B cell (primary cell): ENCODE measurements around the gene KDM3A. TPM values are rescaled to one million over a fixed set of nuclear protein-coding genes. Genes with fewer than 3 reads are reported as not detected.

Experiments
- ATAC-seq: fragments of 200-7000 bp; cut with Tn5 transposase; one replicate; pipeline ENCODE4 v1.10.0; 2021; ENCODE audit warnings: low read depth, mild to moderate bottlenecking, moderate number of reproducible peaks, moderate library complexity
- CTCF ChIA-PET: fragments of 350-600 bp; sonication (Branson Sonifier 250); formaldehyde crosslinking; loops from one replicate; lab custom pipeline; 2021; ENCODE audit warnings: antibody characterized with exemption, inconsistent platforms; lab: Charles Lee
- POLR2A ChIA-PET: fragments of 350-600 bp; sonication (Branson Sonifier 250); formaldehyde crosslinking; loops from one replicate; lab custom pipeline; 2021; ENCODE audit warnings: antibody characterized with exemption; lab: Charles Lee
- DNase-seq: peaks from one replicate; pipeline ENCODE4 v3.0.0; 2013
- H2AFZ ChIP-seq: 2 replicates; pipeline ENCODE4 v1.6.1; 2012; ENCODE audit warnings: mild to moderate bottlenecking, low read depth, low read length; ENCODE audit not compliant: insufficient read depth, poor library complexity, severe bottlenecking
- H3K27ac ChIP-seq, 2 donors: 1 replicate in 1 of 2; 2 replicates in 1 of 2; pipeline ENCODE4 v1.5.1; 2012 to 2013; ENCODE audit warnings: low read length in 2 of 2, mild to moderate bottlenecking in 2 of 2, moderate library complexity in 1 of 2
- H3K27me3 ChIP-seq, 4 experiments: fragments of 200-600 bp in 1 of 4; sonication (generic) in 1 of 4; replicated peaks in 1 of 4; 1 replicate in 2 of 4; 2 replicates in 2 of 4; pipeline versions ENCODE4 v1.6.1 to v1.7.0; 2013 to 2016; ENCODE audit warnings: low read length in 3 of 4, mild to moderate bottlenecking in 2 of 4, mixed read lengths in 1 of 4, moderate library complexity in 1 of 4; ENCODE audit not compliant: insufficient read depth in 4 of 4, control insufficient read depth in 3 of 4; ENCODE audit errors: control extremely low read depth in 1 of 4
- H3K36me3 ChIP-seq, 2 experiments: replicated peaks in 1 of 2; 1 replicate in 1 of 2; 2 replicates in 1 of 2; pipeline versions ENCODE4 v1.6.1 to v1.7.1; 2013; ENCODE audit warnings: low read length in 1 of 2; ENCODE audit not compliant: insufficient read depth in 2 of 2, control insufficient read depth in 1 of 2; ENCODE audit errors: control extremely low read depth in 1 of 2, extremely low read depth in 1 of 2
- H3K4me1 ChIP-seq, 2 donors: fragments of 200-600 bp in 1 of 2; sonication (generic) in 1 of 2; 1 replicate in 1 of 2; 2 replicates in 1 of 2; pipeline versions ENCODE4 v1.5.1 to v1.6.1; 2013 to 2017; ENCODE audit warnings: low read length in 2 of 2; ENCODE audit not compliant: control insufficient read depth in 2 of 2, insufficient read depth in 2 of 2
- H3K4me2 ChIP-seq: replicated peaks from 2 replicates; pipeline ENCODE3; 2012; ENCODE audit warnings: mild to moderate bottlenecking, low read depth, low read length; ENCODE audit not compliant: poor library complexity, severe bottlenecking
- H3K4me3 ChIP-seq, 5 experiments: fragments of 200-600 bp in 1 of 5; sonication (generic) in 1 of 5; 1 replicate in 3 of 5; 2 replicates in 2 of 5; pipeline versions ENCODE4 v1.5.1 to v1.7.0; 2011 to 2016; ENCODE audit warnings: low read length in 4 of 5, mild to moderate bottlenecking in 4 of 5, low read depth in 2 of 5, control low read depth in 1 of 5, moderate library complexity in 1 of 5; ENCODE audit not compliant: insufficient read depth in 1 of 5; ENCODE audit errors: control extremely low read depth in 1 of 5, extremely low read depth in 1 of 5
- H3K79me2 ChIP-seq: fragments of 200-600 bp; sonication (generic); one replicate; pipeline ENCODE4 v1.6.0; 2016; ENCODE audit warnings: low read length; ENCODE audit not compliant: control insufficient read depth, insufficient read depth
- H3K9ac ChIP-seq: fragments of 200-600 bp; sonication (generic); 2 replicates; pipeline ENCODE4 v1.6.1; 2017; ENCODE audit warnings: mild to moderate bottlenecking, low read length, moderate library complexity
- H3K9me3 ChIP-seq, 3 donors: one replicate each; pipeline versions ENCODE4 v1.6.1 to v1.7.1; 2013; ENCODE audit warnings: low read length in 2 of 3; ENCODE audit not compliant: control insufficient read depth in 2 of 3, insufficient read depth in 1 of 3; ENCODE audit errors: control extremely low read depth in 1 of 3
- H4K20me1 ChIP-seq: 2 replicates; pipeline ENCODE4 v1.6.0; 2012; ENCODE audit warnings: mild to moderate bottlenecking, low read length; ENCODE audit not compliant: insufficient read depth, control insufficient read depth, poor library complexity, severe bottlenecking
- H3K27ac Mint-ChIP-seq: one replicate; pipeline ENCODE4 v1.8.0; 2021; ENCODE audit warnings: mixed read lengths
- H3K27me3 Mint-ChIP-seq: one replicate; pipeline ENCODE4 v1.8.0; 2021; ENCODE audit warnings: mixed read lengths
- H3K4me1 Mint-ChIP-seq: one replicate; pipeline ENCODE4 v1.8.0; 2021; ENCODE audit warnings: mixed read lengths
- H3K4me3 Mint-ChIP-seq: one replicate; pipeline ENCODE4 v1.8.0; 2021; ENCODE audit warnings: mixed read lengths
- H3K9me3 Mint-ChIP-seq: one replicate; pipeline ENCODE4 v1.8.0; 2022; ENCODE audit warnings: mixed read lengths; ENCODE audit not compliant: insufficient read depth
- EZH2 ChIP-seq: IDR thresholded peaks from 2 replicates; pipeline ENCODE4 v1.6.1; 2012; ENCODE audit warnings: borderline replicate concordance, low read depth, mild to moderate bottlenecking, moderate library complexity, low read length; ENCODE audit not compliant: insufficient read depth, poor library complexity, severe bottlenecking
- WGBS: methylation state at CpG from one replicate; pipeline ENCODE4 v1.1.5; 2013; ENCODE audit warnings: missing lambda C conversion rate; ENCODE audit not compliant: insufficient coverage; 5-methylcytosine and 5-hydroxymethylcytosine counted together
- intact Hi-C: fragments of 100-400 bp; cut with micrococcal nuclease; formaldehyde crosslinking; loops from one replicate; pipeline ENCODE4 v1.10.0; 2022
- polyA plus RNA-seq: library from polyadenylated mRNA; depleted of rRNA; stranded (reverse); fragments of >200 nt; gene quantifications from 2 replicates; pipeline ENCODE4 v1.2.3, GENCODE V29; 2012
- total RNA-seq, 2 donors: library from RNA; stranded (reverse); fragments of 120-200 nt in 1 of 2; gene quantifications; 1 replicate in 1 of 2; 2 replicates in 1 of 2; pipeline versions ENCODE4 v1.2.3 to v1.2.4, GENCODE V29; 2013 to 2022
- TF ChIP-seq, protein P1 (sequence below): fragments of 200-600 bp; IDR thresholded peaks from one replicate; pipeline ENCODE4 v1.8.0; 2022; ENCODE audit warnings: antibody characterized with exemption, mild to moderate bottlenecking

KDM3A gene
- total and polyA plus RNA-seq, 2 donors (not counting 1 experiment from before 2014, with no cell fraction given): 27.7 to 107 TPM

DNA sequence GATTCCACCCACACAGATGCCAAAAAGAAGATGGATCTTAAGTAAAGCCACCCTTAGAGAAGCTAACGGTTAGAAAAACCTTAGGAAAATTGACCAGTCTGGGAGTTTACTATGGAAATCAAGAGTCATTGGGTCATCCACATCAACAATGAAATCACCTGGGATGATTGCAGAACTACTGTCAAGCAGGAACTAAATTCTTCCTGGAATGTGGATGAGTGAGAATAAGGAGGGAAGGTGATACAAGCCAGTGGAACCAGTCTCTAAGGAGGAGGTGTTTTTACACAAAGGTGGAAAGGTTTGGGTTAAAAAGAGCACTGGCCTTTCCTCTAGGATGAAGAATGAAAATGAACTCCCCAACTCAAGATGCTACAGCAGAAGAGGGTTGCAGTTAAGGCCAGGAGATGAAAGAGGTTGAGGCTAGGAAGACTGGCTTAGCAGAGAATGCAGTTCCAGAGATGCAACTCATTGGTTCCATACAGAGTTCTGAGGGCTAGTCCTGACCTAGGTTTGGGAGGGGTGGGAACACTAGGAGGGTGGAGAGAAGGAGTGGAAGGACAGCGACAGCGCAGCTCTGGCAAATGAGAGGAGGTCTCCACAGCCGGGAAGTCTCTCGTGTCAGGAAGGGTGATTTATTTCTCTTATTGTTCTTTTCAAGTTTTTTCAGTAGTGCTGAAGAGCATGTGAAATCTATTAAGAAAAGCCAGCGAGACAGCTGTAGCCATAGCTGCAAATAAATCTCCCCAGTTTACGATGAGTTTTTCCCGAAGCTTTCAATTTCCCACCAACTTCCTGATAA is 27.7 kb upstream of the KDM3A start:
- Histone ChIP-seq H3K27me3 (peaks cover 0 to 5% (median 2%) of the 10 kb centered on the region in 4 experiments), H2AFZ (peak overlapping the region; percentile 33), H3K4me1 (peaks cover 12 to 24% of the 10 kb centered on the region in 2 donors), H3K4me2 (peak overlapping the region; percentile 43), H3K27ac (no peak overlapping the region), H3K9ac (peak overlapping the region; percentile 10), H4K20me1 (no peaks in the 10 kb centered on the region), H3K9me3 (peaks cover 0 to 3% (median 3%) of the 10 kb centered on the region in 3 donors), H3K4me3 (peak overlapping the region in 1 of 5 experiments; percentile 13), H3K36me3 (no peaks in the 10 kb centered on the region), H3K79me2 (no peaks in the 10 kb centered on the region)
- Mint-ChIP-seq H3K9me3 (peaks cover 4% of the 10 kb centered on the region), H3K27ac (no peak overlapping the region), H3K4me3 (peak overlapping the region; percentile 53), H3K27me3 (peaks cover 9% of the 10 kb centered on the region), H3K4me1 (peaks cover 24% of the 10 kb centered on the region)
- ChIA-PET POLR2A (no interaction called here), CTCF (no interaction called here)
- DNase-seq (no peak), ATAC-seq (no peak)
- intact Hi-C loops: no loop called here
- no peak for TF ChIP-seq EZH2
- TF ChIP-seq, protein P1, sequence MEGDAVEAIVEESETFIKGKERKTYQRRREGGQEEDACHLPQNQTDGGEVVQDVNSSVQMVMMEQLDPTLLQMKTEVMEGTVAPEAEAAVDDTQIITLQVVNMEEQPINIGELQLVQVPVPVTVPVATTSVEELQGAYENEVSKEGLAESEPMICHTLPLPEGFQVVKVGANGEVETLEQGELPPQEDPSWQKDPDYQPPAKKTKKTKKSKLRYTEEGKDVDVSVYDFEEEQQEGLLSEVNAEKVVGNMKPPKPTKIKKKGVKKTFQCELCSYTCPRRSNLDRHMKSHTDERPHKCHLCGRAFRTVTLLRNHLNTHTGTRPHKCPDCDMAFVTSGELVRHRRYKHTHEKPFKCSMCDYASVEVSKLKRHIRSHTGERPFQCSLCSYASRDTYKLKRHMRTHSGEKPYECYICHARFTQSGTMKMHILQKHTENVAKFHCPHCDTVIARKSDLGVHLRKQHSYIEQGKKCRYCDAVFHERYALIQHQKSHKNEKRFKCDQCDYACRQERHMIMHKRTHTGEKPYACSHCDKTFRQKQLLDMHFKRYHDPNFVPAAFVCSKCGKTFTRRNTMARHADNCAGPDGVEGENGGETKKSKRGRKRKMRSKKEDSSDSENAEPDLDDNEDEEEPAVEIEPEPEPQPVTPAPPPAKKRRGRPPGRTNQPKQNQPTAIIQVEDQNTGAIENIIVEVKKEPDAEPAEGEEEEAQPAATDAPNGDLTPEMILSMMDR: no peak
- WGBS: 19% methylated on average over 4 of the region's 8 CpGs

DNA sequence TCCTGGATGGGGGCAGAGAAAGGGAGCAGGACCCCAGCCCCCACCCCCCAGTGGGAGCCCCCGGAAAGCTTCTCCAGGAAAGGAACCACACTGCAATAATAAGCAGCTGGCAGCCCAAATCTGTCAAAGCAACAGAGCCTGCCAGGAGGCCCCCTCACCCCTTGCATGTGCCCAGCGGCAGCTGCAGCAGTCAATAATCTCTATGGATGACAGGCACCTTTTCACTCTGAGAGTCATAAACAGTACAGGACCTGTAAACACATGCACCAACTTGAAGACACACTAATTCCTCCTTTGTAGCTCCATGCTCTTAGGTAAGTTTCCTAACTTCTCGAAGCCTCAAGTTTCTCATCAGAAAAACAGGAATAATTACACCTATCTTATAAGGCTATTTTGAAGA is 26.2 kb upstream of the KDM3A start:
- H3K27me3 Mint-ChIP-seq: peaks cover 11% of the 10 kb centered on the region
- H3K27ac Mint-ChIP-seq: no peak overlapping the region
- H3K4me1 ChIP-seq: peaks cover 12 to 24% of the 10 kb centered on the region in 2 donors
- no peak overlapping the region for H3K4me3 Mint-ChIP-seq
- H3K27me3 ChIP-seq: peaks cover 0 to 5% (median 0%) of the 10 kb centered on the region in 4 experiments
- H3K36me3 ChIP-seq: no peaks in the 10 kb centered on the region
- peaks cover 24% of the 10 kb centered on the region for H3K4me1 Mint-ChIP-seq
- H4K20me1 ChIP-seq: no peaks in the 10 kb centered on the region
- TF ChIP-seq EZH2: no peak
- TF ChIP-seq, protein P1: no peak
- no peaks in the 10 kb centered on the region for H3K79me2 ChIP-seq
- H3K9ac ChIP-seq: no peak overlapping the region
- POLR2A ChIA-PET: interaction anchor here (0.6 kb wide), 1 partner anchor 22 kb away, joined by 4 read pairs; no protein-coding TSS in a partner anchor
- peaks cover 4% of the 10 kb centered on the region for H3K9me3 Mint-ChIP-seq
- intact Hi-C loops: no loop called here
- H3K9me3 ChIP-seq: peaks cover 0 to 3% (median 3%) of the 10 kb centered on the region in 3 donors
- CTCF ChIA-PET: interaction anchor here (0.7 kb wide), 1 partner anchor 28 kb away, joined by 3 read pairs; no protein-coding TSS in a partner anchor
- H3K27ac ChIP-seq: no peak overlapping the region
- DNase-seq (no peak), ATAC-seq (no peak)
- no peak overlapping the region for H2AFZ ChIP-seq
- WGBS: 10% methylated on average over 1 of the region's 3 CpGs
- no peak overlapping the region for H3K4me2 ChIP-seq
- H3K4me3 ChIP-seq: no peak overlapping the region
